Mesodermal cell (in vitro differentiated cells): ENCODE results near the gene RGS9BP.
"Not testable (repeated sequence)": the region's sequence is repeated elsewhere in the genome, so short reads cannot be mapped to it uniquely, and the experiment has no call there.

Experiments
- H3K27ac ChIP-seq: 2 replicates; pipeline ENCODE4 v1.7.0; 2013; ENCODE audit warnings: mild to moderate bottlenecking, low read depth, low read length, moderate library complexity; ENCODE audit not compliant: severe bottlenecking
- H3K36me3 ChIP-seq: 2 replicates; pipeline ENCODE4 v1.7.1; 2013; ENCODE audit warnings: mild to moderate bottlenecking, low read length, moderate library complexity; ENCODE audit not compliant: control insufficient read depth, insufficient read depth
- H3K4me1 ChIP-seq: one replicate; pipeline ENCODE4 v1.7.1; 2013; ENCODE audit warnings: mild to moderate bottlenecking, low read length; ENCODE audit not compliant: insufficient read depth, control insufficient read depth, poor library complexity, severe bottlenecking
- H3K4me3 ChIP-seq: 2 replicates; pipeline ENCODE4 v1.7.0; 2013; ENCODE audit warnings: low read length, control low read depth, mild to moderate bottlenecking; ENCODE audit not compliant: insufficient read depth, poor library complexity, severe bottlenecking; ENCODE audit errors: extremely low read depth
- H3K9me3 ChIP-seq: 2 replicates; pipeline ENCODE4 v1.7.1; 2013; ENCODE audit warnings: mild to moderate bottlenecking, low read length, moderate library complexity; ENCODE audit not compliant: control insufficient read depth
- WGBS, 2 experiments: methylation state at CpG; one replicate each; pipeline ENCODE4 v1.1.5; 2013; ENCODE audit warnings: missing lambda C conversion rate in 2 of 2; ENCODE audit not compliant: insufficient coverage in 2 of 2; 5-methylcytosine and 5-hydroxymethylcytosine counted together

Gene RGS9BP

DNA sequence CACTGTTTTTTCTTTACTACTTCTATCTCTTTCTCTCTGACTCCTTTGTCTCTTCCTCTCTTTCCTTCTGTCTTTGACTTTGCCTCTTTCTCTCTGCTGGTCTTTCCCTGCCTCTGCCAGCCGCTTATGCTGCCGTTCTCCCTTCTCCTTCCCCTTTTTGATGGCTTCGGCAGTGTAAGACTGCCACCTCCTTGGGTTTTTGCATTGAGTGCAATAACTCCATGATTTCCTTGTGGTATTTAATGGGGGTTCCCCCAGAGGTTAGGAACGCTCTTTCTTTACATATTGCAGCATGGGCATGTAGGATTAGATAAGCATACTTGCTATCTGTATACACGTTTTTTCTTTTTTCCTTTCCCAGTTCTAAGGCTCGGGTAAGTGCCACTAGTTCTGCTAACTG lies 19.9 kb downstream of the RGS9BP start:
- H3K27ac ChIP-seq, H3K36me3 ChIP-seq, H3K4me1 ChIP-seq, H3K4me3 ChIP-seq: not testable (repeated sequence)
- WGBS, 2 experiments: 86 to 92% methylated on average over 1 to 2 of the region's 6 CpGs
- peaks cover 11% of the 10 kb centered on the region for H3K9me3 ChIP-seq

DNA sequence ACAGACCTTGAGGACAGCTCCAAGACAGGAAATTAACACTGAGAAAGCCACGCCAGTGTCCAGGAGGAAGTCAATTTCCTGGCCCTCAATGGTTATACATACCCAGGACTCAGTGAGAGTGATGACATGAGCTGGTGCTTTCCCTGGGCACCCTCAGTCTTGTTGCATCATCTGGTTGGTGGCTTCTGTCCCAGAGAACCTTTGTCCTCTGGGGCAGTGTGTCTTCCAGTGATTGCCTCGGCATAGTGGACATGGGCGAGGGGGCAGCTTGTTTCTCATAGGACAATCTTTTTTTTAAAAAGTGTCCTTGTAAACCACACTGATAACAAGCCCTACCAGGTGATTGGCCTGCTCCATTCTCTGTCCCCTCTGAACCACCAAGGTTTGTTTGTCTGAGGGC lies 21.1 kb downstream of the RGS9BP start:
- H3K36me3 ChIP-seq, H3K4me3 ChIP-seq, H3K4me1 ChIP-seq, H3K27ac ChIP-seq: not testable (repeated sequence)
- H3K9me3 ChIP-seq: peaks cover 11% of the 10 kb centered on the region
- whole genome bisulfite sequencing, 2 experiments: 82 to 92% methylated on average over 1 to 3 of the region's 3 CpGs

DNA sequence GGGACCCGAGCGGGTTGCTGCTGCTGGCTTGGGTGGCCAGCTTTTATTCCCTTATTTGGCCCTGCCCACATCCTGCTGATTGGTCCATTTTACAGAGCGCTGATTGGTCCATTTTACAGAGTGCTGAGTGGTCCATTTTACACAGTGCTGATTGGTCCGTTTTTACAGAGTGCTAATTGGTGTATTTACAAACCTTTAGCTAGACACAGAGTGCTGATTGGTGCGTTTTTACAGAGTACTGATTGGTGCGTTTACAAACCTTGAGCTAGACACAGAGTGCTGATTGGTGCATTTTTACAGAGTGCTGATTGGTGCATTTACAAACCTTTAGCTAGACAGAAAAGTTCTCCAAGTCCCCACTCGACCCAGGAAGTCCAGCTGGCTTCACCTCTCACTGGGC lies 24.5 kb downstream of the RGS9BP start:
- WGBS, 2 experiments: 83 to 90% methylated on average over 6 to 7 of the region's 7 CpGs
- not testable (repeated sequence) for H3K4me3 ChIP-seq

DNA sequence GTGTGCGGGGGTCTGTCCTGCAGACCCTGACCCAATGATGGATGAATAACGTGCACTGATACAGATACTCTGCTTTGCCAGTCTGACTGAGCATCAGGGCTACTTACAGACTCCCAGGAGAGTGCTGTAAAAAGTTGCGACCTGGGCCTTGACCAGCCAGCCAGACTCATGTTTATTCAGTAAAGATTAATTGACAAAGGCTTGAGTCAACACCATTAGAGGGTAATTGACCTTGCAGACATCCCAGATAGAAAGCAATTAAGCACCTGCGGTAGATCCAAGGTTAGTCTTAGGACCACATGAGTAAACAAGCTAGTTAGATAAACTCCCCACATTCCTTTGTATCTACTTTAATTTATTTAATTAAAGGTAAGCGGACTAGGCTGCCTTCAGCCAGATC lies 26.4 kb downstream of the RGS9BP start:
- H3K4me1 ChIP-seq: no peaks in the 10 kb centered on the region
- no peak overlapping the region for H3K4me3 ChIP-seq
- 75 to 98% methylated on average over 2 to 4 of the region's 5 CpGs for WGBS, 2 experiments
- peaks cover 13% of the 10 kb centered on the region for H3K9me3 ChIP-seq
- H3K36me3 ChIP-seq: peaks cover 24% of the 10 kb centered on the region
- no peak overlapping the region for H3K27ac ChIP-seq

More for the DNA sequence above, 24.5 kb downstream of the RGS9BP start:
- H3K9me3 ChIP-seq: peaks cover 13% of the 10 kb centered on the region
- not testable (repeated sequence) for H3K4me1 ChIP-seq, H3K27ac ChIP-seq
- peaks cover 21% of the 10 kb centered on the region for H3K36me3 ChIP-seq

DNA sequence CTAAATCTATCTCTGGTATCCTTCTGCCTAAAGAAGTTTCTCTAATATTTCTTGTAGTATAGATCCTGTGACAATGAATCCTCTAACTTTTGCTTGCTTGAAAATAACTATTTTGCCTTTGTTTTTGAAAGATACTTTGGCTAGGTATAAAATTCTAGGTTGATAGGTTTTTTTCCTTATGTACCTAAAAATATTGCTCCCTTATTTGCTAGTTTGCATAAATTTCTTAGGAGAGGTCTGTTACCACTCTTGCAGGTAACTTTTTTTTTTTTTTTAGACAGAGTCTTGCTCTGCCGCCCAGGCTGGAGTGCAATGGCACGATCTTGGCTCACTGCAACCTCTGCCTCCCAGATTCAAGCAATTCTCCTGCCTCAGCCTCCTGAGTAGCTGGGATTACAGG lies 28.4 kb downstream of the RGS9BP start:
- WGBS, 2 experiments: 81% methylated on average over 2 of the region's 2 CpGs; no CpG with 5 or more reads in 1 of the 2 experiments
- Histone ChIP-seq H3K36me3 (peaks cover 24% of the 10 kb centered on the region), H3K9me3 (peaks cover 13% of the 10 kb centered on the region)
- H3K4me3 ChIP-seq, H3K27ac ChIP-seq, H3K4me1 ChIP-seq: not testable (repeated sequence)

DNA sequence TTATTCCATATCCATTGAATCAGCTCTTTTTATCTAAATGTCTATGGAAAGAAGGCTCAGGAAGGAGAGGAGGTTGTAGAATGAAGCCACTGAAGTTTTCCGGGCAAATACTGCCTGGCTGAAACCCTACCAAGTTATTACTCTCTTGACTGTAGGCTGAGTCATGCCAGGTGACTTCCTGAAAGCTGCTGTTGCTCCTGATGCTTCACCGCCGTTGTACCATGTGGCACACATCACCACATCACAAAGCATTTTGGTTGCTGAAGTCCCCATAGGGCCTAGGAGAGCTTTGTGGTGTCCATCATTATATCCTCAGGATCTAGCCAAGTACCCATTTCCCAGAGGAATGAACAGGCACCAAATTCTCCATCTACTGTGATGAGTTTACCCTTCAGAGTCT lies 32.8 kb downstream of the RGS9BP start:
- peaks cover 13% of the 10 kb centered on the region for H3K9me3 ChIP-seq
- H3K36me3 ChIP-seq: peaks cover 25% of the 10 kb centered on the region
- 81 to 100% methylated on average over 1 to 2 of the region's 3 CpGs for WGBS, 2 experiments
- H3K27ac ChIP-seq: no peak overlapping the region
- no peak overlapping the region for H3K4me3 ChIP-seq
- H3K4me1 ChIP-seq: no peaks in the 10 kb centered on the region

DNA sequence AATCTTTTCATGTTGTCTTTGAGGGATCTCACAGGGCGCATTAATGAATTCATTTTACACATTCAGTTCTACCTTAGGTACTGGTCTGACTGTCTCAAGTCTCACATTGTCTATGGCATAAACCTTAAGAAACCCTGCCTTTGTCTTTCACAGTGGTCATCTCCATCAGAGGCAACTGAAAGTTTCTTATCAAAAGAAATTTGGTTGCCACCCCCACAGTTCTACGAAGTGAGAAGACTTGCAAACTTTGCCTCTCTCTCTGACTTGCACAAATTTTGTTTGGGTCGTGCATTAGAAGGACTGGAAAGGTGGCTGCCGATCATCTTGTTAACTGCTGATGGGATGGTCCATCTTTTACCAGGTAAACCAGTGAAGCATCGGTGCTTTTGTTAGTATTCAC lies 33.4 kb downstream of the RGS9BP start:
- peaks cover 21% of the 10 kb centered on the region for H3K36me3 ChIP-seq
- WGBS, 2 experiments: 94 to 96% methylated on average over 4 to 5 of the region's 5 CpGs
- no peak overlapping the region for H3K27ac ChIP-seq
- no peak overlapping the region for H3K4me3 ChIP-seq
- no peaks in the 10 kb centered on the region for H3K4me1 ChIP-seq
- peaks cover 9% of the 10 kb centered on the region for H3K9me3 ChIP-seq

DNA sequence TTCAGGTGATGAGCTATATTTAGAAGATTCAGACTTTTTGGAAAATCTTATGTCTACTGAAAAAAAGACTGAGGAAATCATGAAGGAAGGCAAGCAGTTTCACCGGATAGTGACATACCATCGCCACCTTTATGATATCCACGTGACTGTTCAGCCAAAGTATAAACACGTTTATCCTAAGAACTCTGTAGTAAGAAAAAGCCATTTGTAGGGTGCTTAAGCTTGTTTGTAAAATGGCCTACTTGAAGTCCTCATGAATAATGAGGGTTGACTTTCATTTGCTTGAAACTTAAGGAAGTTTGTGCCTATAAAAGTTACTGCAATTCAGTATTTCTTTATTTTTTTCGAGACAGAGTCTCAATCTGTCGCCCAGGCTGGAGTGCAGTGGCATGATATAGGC lies 36.1 kb downstream of the RGS9BP start:
- WGBS, 2 experiments: 93 to 100% methylated on average over 1 to 6 of the region's 6 CpGs
- Histone ChIP-seq H3K27ac (no peak overlapping the region), H3K9me3 (no peaks in the 10 kb centered on the region), H3K4me3 (no peak overlapping the region), H3K4me1 (no peaks in the 10 kb centered on the region), H3K36me3 (peaks cover 11% of the 10 kb centered on the region)

DNA sequence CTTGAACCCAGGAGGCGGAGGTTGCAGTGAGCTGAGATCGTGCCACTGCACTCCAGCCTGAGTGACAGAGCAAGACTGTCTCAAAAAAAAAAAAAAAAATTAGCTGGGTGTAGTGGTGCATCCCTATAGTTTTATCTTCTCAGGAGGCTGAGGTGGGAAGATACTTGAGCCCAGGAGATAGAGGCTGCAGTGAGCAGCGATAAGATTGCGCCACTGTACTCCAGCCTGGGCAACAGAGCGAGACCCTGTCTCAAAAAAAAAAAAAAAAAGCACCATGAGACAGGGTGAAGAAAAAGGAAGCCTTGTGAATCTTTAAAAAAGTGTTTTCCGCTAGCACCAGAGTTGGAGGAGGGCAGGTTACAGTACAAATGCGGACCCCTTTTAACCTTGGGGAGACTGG lies 40.6 kb downstream of the RGS9BP start:
- not testable (repeated sequence) for H3K4me3 ChIP-seq, H3K27ac ChIP-seq, H3K4me1 ChIP-seq, H3K36me3 ChIP-seq, H3K9me3 ChIP-seq
- 83 to 89% methylated on average over 4 to 7 of the region's 7 CpGs for WGBS, 2 experiments

DNA sequence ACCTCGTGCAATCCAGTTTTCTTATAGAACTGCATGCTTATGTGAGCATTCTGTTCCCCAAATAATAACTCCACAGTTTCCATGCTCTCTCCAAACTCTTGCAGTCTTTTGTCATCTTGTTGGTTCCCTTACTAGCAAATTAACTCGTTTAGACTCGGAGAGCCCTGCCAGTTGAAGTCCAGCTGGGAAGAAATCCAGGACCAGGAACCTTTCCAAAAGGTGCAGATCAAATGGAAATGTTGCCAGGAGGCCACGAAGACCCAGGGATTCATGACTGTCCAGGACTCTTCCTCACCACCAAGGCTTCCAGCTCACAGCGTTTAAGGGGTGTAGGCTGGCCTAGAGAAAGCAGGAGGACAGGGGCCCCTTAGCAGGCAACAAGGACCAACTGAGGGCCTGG lies 41.8 kb downstream of the RGS9BP start:
- Histone ChIP-seq H3K36me3 (peaks cover 7% of the 10 kb centered on the region), H3K4me3 (no peak overlapping the region), H3K4me1 (no peaks in the 10 kb centered on the region), H3K9me3 (no peaks in the 10 kb centered on the region), H3K27ac (no peak overlapping the region)
- 88 to 96% methylated on average over 3 to 5 of the region's 5 CpGs for WGBS, 2 experiments

DNA sequence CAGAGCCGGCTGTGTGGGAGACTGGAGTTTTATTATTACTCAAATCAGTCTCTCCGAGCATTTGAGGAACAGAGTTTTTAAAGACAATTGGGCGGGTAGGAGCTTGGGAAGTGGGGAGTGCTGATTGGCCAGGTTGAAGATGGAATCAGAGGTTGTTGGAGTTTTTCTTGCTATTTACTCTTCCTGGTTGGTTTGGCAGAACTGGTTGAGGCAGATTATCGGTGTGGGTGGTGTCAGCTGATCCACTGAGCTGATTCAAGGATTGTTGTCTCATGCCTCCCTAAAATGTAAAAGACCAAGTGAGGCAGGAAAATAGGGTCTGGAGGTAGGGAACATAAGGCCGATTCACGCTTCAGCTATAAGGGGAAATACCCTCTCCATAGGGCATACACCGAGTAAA lies 42.6 kb downstream of the RGS9BP start:
- H3K4me3 ChIP-seq: no peak overlapping the region
- no peaks in the 10 kb centered on the region for H3K9me3 ChIP-seq
- 93 to 95% methylated on average over 7 of the region's 7 CpGs for WGBS, 2 experiments
- no peak overlapping the region for H3K27ac ChIP-seq
- no peaks in the 10 kb centered on the region for H3K4me1 ChIP-seq
- peaks cover 1% of the 10 kb centered on the region for H3K36me3 ChIP-seq
